Hippocampal formation (tissue), 2 donors: ENCODE results near the gene MID2.
"Not testable (repeated sequence)": the region's sequence is repeated elsewhere in the genome, so short reads cannot be mapped to it uniquely, and the experiment has no call there.

Experiments
- DNase-seq, 2 donors: peaks; one replicate each; lab custom pipeline; 2025; lab: John Stamatoyannopoulos, UW

The MID2 gene

GRCh38 chrX:107955337-107955736, 129.7 kb downstream of the MID2 start:
- not testable (repeated sequence) for DNase-seq

GRCh38 chrX:107968623-107969022, 143.0 kb downstream of the MID2 start:
- no peak for DNase-seq

GRCh38 chrX:107970073-107970472, 144.4 kb downstream of the MID2 start:
- DNase-seq: no peak

GRCh38 chrX:107971636-107972035, 146.0 kb downstream of the MID2 start:
- no peak for DNase-seq
